Inflammatory macrophage treated with lipopolysaccharide for 4 hours (primary cell): Measurements from ENCODE around the gene OR52H1.
A peak's percentile ranks its signal among the peaks of the same experiment; 100 is the strongest.
"Not testable (repeated sequence)": the region's sequence is repeated elsewhere in the genome, so short reads cannot be mapped to it uniquely, and the experiment has no call there.

Source experiments
- DNase-seq: peaks from one replicate; pipeline ENCODE4 v3.0.0-alpha.2; 2020

Gene OR52H1

DNA sequence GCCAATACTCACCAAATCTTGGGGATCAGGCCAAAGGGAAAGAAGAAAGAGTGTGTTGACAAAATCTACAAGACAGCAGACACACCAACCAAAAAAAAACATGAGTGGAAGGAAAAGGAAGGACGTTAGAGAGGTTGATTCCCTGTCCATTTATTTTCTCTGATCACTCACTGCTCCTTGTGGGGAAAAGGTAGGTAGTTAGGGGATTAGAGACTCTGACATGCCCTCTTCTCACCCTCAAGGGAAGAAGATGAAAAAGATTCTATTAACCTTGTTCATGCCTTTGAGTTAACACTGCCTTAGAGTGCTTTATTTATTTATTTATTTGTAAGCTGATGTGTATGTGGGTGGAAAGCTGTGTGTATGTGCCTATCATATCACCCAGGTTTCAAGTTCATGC is at the start of gene OR52H1:
Gene OR52H1, minus strand, starts transcription at position 101 of the 400 bp plus-strand sequence. CDS start 3,035 bp downstream, outside the sequence.
- DNase-seq: no peak

DNA sequence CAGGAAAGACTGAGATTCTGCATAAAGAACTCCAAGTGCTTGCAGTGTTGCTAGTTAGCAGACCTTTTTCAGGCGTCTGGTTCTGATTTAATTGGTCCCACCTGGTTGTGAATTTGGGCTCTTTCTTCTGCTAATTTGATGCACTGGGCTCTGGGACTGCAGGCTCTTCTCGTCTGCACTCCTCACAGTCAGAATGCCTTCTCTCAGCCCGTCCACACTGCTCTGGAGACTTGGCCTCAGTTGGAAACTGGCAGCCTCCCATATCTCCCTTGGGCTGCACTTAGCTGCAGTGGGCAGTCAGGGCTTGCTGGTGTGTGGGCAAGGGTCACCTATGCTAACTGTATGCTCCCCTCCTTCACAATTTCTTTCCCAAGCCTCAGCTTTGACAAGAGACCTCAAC is 49.6 kb upstream of the OR52H1 start:
- no peak for DNase-seq

DNA sequence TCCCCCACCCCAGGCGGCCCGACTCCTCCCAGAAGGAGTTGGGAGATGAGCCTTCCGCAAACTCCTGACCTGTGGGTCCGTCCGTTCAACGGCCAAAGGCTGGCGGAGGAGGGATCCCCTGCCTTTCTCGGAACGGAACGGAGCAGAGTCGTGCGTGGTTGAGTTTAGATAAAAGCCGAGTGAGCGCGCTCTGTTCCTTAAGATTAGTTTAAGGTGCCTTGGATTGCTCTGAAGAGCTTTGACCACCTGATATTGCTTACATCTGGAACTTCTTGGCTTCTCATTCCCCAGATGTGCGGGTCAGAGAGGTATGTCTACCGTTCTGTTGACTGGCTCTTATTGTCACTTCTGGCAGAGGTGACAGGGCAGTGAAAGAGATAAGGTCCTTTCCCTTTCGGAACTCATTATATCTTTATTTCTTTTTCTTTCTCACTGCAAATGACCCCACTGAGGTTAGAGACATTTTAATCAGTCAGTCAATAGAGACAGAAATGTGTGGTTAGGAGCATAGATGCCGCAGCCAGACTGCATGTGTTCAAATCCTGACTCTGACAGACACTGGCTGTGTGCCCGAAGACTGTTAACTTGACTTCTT is 48.4 kb upstream of the OR52H1 start, which contains the start of gene TRIM6:
Gene TRIM6, plus strand, starts transcription at position 31 of the 595 bp plus-strand sequence. Its CDS starts 261 bp downstream, at position 292.
- DNase-seq: peak; percentile 44

DNA sequence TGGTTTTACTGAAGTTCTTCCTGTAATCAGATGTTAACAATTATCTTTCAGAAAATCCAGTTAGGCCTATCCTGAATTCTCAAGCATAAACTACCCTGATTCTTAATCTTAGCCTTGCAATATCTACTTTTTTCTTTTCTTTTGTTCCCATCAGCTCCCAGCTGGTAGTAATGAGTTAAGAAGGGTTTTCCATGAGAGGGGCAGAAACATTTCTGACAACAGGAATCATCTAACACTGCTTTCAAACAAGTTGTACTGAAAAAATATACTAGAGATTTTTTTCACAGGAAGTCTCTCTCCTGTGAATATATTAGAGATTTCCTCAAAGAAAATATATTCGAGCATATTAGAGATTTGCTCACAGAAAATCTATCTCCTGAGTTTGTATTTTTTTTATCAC is 44.8 kb upstream of the OR52H1 start:
- no peak for DNase-seq

DNA sequence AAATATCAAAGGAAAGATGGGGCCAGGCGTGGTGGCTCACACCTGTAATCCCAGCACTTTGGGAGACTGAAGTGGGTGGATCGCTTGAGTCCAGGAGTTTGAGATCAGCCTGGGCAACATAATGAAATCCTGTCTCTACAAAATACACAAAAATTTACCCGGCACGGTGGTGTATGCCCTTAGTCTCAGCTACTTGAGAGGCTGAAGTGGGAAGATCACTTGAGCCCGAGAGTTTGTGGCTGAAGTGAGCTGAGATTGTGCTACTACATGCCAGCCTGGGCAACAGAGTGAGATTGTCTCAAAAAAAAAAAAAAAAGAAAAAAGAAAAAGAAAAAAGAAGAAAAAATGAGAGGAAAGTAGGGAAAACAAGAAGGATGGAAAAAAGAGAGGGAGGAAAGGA is 44.3 kb upstream of the OR52H1 start:
- DNase-seq: no peak

DNA sequence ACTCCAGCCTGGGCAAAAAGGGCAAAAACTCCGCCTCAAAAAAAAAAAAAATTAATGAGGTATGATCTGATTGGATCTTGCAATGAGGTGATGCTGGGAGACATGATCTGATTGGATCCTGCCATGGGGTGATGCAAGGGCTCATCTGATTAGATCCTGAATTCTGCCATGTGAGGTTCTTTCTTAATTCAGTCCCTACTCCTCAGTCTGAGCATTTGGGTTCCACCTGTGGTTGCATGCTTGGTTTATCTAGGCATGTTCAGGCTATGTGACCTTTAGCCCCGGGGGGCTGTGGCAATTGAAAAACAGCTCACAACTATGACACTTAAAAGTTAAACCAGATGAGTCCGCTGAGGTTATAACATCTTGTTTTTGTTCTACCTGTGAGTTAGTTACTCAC is 43.3 kb upstream of the OR52H1 start:
- no peak for DNase-seq

DNA sequence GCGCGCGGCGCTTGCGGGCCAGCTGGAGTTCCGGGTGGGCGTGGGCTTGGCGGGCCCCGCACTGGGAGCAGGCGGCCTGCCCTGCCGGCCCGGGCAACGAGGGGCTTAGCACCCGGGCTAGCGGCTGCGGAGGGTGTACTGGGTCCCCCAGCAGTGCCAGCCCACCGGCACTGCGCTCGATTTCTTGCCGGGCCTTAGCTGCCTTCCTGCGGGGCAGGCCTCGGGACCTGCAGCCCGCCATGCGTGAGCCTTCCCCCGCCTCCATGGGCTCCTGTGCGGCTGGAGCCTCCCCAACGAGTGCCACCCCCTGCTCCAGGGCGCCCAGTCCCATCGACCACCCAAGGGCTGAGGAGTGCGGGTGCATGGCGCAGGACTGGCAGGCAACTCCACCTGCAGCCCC is 41.6 kb upstream of the OR52H1 start:
- not testable (repeated sequence) for DNase-seq

DNA sequence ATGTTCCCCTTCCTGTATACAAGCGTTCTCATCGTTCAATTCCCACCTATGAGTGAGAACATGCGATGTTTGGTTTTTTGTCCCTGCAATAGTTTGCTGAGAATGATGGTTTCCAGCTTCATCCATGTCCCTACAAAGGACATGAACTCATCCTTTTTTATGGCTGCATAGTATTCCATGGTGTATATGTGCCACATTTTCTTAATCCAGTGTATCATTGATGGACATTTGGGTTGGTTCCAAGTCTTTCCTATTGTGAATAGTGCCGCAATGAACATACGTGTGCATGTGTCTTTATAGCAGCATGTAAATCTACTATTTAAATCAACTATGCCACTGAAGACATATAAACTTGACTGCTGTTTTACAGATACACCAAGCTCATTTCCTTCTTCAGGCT is 36.1 kb upstream of the OR52H1 start:
- DNase-seq: not testable (repeated sequence)

DNA sequence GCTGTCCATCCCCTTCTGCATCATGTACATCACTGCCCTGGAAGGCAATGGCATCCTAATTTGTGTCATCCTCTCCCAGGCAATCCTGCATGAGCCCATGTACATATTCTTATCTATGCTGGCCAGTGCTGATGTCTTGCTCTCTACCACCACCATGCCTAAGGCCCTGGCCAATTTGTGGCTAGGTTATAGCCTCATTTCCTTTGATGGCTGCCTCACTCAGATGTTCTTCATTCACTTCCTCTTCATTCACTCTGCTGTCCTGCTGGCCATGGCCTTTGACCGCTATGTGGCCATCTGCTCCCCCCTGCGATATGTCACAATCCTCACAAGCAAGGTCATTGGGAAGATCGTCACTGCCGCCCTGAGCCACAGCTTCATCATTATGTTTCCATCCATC is 32.7 kb upstream of the OR52H1 start:
- no peak for DNase-seq

DNA sequence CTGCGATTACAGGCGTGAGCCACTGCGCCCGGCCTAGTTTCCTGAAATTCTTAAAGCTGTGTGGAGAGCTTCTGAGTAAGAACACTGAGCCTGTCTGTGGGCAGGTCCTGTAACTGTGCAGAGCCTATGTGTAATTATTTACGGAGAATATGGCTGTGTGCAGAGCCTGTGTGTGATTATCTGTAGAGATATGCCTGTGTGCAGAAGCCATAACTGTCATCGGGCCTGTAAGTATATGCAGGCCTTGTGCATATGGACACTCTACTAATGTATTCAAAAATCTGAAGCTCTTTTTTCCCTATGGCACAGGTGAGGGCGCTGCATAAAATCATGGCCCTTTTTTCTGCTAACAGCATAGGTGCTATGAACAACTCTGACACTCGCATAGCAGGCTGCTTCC is 32.2 kb upstream of the OR52H1 start, which contains the start of gene OR52B6:
Gene OR52B6, plus strand, starts transcription at position 301 of the 400 bp plus-strand sequence. Its CDS starts 0 bp downstream, at position 301.
- DNase-seq: no peak

DNA sequence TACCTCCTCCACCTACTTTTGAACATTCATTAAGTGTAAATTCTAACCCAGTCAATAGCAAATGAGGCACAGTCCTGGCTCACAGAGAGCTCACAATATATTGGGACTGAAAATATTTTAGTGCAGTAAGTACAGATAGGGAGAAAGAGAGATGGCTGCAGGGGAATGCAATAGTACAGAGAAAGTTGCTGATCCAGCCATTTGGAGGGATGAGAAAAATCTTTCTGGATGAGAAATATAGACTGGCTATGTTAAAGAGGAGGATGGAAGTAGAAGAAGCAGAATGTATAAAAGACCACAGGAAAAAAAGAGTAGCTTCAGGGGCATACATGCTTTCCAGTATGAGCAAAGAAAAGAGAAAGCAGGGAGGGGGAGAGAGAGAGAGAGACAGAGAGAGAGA is 28.8 kb upstream of the OR52H1 start:
- no peak for DNase-seq

DNA sequence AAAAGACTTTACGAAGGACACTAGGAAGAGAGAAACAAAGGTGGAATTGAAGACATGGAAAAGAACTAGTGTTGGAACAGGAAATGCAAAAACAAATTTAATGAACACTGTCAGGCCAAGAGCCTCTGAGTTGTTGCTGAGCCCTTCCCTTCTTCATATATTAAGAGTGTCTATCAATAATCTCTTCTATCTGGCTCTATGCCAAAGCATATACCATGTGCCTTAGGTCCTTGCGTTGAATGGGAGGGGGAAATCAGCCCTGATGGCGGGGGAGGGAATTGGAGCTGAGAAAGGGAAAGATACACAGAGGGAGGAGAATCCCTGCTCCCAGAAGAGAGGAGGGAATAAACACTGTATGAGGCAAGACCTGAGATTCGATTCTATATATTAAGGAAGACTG is 26.8 kb upstream of the OR52H1 start:
- no peak for DNase-seq

DNA sequence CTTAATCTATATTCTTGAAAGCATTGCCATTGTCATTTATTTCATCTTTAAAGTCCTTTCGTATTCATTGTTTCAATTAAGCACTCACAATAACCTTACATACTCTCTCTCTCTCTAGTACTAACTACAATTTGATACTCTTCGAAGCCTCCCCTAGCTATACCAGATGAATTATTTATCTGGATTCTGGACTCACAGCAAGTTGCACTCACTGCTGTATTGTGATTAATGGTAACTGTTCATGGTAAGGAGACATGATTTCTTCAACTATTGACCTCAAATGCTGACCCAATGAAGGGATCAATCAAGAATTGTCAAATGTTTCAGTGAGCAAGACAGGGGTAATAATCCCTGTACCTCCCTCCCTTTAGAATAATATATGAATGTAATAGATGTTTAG is 26.3 kb upstream of the OR52H1 start:
- no peak for DNase-seq

DNA sequence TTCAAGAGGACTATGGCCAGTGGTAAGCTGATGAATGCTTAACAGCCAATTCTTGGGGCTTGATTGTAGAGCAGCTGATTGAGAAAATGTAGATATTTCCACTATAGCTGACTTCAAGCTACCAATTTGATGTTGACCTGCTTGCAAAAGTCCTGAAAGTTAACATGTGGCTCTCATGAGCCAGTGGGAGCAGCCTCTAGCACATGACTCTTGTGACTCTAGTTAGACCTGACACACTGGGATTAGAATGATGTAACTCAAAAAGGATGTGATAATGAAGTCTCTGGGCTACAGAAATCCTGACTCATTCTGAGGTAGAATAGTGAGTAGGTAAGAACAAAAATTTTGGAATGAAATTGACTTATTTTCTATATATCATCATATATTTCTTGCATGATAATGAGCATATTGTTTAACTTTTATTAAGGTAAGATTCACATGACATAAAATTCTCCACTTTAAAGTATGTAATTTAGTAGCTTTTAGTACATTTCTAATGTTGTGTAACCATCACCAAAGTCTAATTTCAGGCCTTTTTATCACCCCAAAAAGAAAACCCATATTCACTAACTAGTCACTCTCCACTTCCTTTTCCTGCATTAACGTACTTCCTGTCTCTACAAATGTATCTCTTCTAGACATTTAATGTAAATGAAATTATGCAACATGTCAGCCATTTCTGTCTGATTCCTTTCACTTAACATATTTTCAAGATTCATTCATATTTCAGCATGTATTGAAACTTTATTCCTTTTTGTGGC is 16.1 kb upstream of the OR52H1 start:
- peak; percentile 8 for DNase-seq

DNA sequence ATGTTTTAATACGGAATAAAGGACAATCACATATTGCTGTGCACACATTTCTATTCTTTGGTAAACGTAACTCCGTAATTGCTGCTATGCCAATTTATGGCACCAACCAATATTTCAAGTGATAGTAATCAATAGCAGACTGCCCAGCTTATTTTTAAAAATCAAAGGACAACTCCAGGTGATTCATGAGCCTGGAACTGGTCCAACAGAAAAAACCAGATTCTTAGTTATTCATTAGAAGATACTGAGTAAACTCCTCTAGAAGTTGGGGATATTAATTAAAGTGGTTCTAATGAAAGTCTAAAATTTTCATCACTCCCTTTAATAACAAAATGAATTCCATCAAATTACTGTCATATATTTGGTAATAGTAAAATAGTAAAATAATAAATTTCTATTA is 9.4 kb upstream of the OR52H1 start:
- no peak for DNase-seq

DNA sequence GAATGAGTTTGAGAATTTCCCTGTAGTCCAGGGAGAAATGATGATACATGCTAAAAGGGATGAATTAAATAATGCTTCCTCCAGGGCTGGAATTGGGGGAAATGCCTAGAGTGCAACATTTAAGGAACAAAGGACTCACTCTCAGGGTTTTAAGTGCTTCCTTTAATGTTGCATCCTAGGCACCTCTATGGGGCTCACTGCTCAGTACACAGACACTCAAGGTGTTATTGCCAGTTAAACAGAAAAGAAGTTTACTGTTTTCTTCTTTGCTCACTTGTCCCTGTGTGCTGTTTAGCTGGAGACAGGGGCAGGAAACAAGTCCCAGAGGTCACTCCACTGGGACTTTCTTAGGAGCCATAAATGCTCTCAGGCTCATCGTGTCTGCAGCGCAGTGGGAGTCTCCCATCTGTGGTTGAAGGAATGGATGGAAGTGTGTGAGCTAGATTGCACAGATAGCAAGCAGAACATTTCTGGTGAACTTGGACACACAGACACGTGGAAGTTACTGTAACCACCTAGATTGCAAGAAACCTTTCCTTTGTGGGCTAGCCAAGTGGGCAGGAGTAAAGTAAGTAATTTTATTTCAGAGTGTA is 8.4 kb upstream of the OR52H1 start:
- DNase-seq: no peak

DNA sequence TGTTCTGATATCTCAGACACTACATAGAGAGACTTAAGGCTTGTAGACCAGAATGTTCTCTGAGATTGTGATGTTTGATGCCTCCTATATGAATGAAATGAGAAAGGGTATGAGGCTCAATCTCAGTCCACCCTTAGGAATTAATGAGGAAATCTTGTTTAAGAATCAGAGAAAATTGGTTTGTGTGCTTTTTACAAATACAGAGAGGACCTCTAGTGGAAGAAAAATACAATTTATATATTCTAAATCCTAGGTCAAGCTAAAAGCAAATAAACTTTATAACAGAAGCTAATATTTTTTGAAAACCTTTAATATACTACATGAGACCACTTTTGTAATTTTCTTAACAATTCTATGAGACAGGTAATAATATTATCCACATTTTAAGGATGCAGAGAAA is 5.0 kb upstream of the OR52H1 start:
- DNase-seq: no peak

DNA sequence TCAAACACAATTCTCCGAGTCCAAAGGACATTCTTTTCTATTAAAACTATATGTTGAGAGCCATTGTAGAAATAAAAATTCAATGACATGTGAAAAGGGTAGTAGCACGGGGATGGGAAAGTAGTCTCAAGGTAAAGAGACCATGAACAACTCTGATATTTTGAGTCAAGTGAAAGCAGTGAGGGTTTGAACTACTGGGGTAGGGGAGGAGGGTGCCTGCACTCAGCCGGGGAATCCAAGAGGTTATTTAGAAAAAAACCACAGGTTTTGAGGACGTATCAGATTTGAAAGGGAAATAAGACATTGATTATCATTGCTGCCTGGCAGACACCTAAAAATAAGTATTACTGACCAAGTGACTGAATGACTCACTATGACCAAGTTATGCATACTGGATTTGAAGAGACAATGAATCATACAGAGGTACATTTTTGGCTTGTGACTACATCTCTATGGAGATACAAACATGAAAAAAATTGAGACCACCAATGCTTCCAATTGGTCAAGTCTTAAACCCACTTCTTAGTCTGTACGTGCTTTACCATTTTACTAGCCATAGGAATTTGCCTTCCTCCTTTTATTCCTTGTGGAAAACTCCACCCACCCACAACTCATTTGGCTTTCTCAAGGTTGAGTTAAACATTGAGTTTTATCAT is 2.2 kb upstream of the OR52H1 start:
- DNase-seq: no peak

DNA sequence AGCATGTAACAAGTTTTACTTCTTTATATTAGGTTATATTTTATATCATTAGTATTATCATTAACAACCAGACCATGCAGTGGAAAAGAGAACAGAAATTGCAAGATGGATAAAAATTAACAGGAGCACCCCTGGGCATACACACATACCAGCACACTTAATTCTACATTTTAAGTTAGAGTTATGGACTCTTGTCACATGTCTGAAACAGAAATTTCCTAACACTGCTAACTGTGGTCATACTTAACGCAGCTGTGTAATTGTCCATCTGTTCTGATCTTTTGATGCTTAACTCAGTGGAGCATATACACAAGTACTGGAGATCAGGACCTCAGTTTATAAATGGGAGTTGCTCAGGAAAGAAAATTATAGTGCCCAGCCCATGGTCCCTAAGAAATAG is 358 bp downstream of the OR52H1 start:
- no peak for DNase-seq

DNA sequence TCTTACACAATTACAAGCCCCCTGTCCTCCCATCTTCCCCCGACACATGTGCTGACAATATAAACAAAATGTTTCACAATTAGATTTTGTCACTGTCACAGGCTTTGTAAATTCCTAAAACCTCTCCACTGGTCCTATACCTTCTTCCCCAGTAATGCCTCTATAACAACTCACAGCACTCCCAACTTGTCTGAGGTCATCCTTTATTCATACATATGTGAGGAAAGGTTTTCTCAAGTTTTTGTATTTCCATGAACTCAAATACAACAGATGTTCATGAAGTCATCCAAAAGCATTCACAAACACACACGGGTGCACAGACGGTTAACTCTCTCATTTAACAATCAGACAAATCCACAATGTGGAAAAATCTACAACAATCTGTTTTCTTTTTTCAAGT is 1.9 kb downstream of the OR52H1 start:
- no peak for DNase-seq

DNA sequence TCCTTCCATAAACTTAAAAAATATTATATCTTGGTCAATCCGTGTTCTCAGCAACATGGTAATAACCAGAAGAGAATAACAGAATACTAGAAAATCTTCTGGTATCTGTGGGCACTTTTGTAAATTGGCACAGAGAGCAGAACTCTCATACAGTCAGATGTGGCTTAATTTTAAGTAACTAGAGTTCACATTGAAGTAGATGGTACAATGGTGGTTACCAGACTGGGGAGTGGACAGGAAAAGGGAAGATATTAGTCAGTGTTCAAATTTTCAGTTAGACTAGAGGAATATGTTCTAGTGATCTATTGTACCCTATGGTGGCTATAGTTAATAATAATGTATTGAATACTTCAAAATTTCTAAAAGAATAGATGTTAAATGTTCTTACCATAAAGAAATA is 6.9 kb downstream of the OR52H1 start:
- DNase-seq: no peak

DNA sequence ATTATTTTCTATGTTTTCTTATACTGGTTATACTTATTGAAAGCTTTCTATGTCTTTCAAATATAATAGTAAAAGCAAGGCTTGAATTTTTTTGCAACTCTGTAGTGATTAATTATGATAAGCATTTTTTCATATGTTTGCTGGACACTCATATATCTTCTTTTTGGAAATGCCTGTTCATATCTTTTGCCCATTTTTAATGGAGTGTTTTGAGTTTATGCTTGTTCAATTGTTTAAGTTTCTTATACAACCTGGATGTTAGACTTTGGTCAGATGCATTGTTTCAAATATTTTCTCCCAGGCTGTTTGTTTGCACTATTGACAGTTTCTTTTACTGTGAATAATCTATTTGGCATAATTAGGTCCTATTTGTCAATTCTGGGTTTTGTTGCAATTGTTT is 11.9 kb downstream of the OR52H1 start:
- no peak for DNase-seq

DNA sequence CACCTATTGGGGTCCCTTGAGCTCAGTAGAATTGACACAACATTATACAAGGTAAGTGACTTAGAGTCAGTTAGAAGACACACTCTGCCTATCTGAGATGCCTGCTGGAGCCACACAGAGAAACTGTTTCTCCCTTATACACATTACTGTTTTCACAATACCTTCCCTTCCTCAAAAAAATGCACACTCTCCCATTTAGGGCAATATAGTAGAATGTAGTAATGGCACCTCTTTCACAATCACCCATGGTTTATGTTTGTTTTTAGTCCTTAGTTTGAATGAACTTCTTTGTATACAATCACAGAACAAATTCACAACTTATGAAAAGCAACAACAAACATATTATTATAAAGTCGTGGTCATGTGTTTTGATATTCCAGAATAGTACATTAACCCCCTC is 14.3 kb downstream of the OR52H1 start:
- DNase-seq: peak; percentile 31
